GM18951 (cell line): ENCODE measurements around the gene ITGB6.

Experiments used
- POLR2A ChIP-seq: IDR thresholded peaks from 4 replicates; pipeline ENCODE4 v1.6.1; 2011; ENCODE audit warnings: mild to moderate bottlenecking; ENCODE audit not compliant: insufficient read length, insufficient read depth; ENCODE audit errors: extremely low read depth
- in situ Hi-C: fragments of 300-500 bp; cut with MboI; formaldehyde crosslinking; loops from one replicate; pipeline ENCODE4 v1.12.0; 2022; ENCODE audit warnings: low sequenced_read_pairs, mixed read lengths, inconsistent platforms; ENCODE audit not compliant: unreplicated experiment

ITGB6 gene

GRCh38 chr2:160063271-160063670, 136.8 kb downstream of the ITGB6 start:
- no peak for TF ChIP-seq POLR2A
- in situ Hi-C loops: no loop called here

GRCh38 chr2:160062292-160063005, 137.6 kb downstream of the ITGB6 start, which contains the start of gene PLA2R1:
Gene PLA2R1, minus strand, starts transcription at chr2:160062615. Its CDS starts 212 bp downstream, at chr2:160062403.
- TF ChIP-seq POLR2A: no peak
- in situ Hi-C loops: no loop called here

GRCh38 chr2:160061944-160062291, 138.2 kb downstream of the ITGB6 start:
- in situ Hi-C loops: no loop called here
- TF ChIP-seq POLR2A: no peak

- in situ Hi-C loops: no loop called here
These were observed 138.5 kb downstream of the ITGB6 start for GRCh38 chr2:160061533-160061932.

DNA sequence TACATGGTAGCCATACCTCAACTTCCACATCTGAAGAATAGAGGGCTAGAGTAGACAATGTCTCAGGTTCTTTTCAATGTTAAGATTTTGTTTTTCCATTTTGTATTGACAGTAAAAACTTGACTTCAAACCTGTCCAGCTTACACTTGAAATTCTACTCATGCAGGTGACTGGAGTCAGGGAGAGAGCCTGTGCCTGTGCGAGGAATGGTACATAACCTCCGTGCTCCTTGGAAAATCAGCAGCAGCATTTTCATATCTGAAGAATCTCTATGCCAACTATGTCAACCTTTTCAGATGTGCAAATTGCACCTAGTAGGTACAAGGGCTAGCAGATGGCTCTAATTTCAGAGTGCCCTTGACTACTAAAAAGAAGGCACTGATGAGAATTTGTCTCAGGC, 139.8 kb downstream of the ITGB6 start:
- TF ChIP-seq POLR2A: no peak
- in situ Hi-C loops: no loop called here

More at GRCh38 chr2:160061533-160061932, 138.5 kb downstream of the ITGB6 start:
- no peak for TF ChIP-seq POLR2A

DNA sequence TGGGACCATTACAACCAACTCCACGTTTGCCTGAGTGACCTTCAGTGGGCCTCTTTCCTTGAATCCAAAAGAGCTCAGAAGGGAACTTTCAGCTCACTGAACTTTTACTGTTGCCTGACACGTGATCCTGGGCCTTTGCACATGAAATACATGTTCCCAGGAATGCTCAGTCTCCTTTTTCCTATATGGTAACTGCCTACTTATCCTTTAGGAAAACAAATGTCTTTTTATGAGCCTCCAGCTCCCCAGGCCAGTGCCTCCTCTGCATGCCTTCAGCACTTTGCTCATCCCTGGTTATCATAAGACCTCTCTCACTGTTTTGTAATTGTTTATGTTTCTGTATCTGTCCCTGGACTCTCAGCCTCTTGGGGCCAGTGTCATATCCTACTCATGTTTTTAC, 142.7 kb downstream of the ITGB6 start:
- in situ Hi-C loops: no loop called here
- no peak for TF ChIP-seq POLR2A

GRCh38 chr2:160055726-160056108, 144.4 kb downstream of the ITGB6 start:
- in situ Hi-C loops: no loop called here
- TF ChIP-seq POLR2A: no peak

GRCh38 chr2:160054984-160055725, 144.9 kb downstream of the ITGB6 start:
- no peak for TF ChIP-seq POLR2A
- in situ Hi-C loops: no loop called here

DNA sequence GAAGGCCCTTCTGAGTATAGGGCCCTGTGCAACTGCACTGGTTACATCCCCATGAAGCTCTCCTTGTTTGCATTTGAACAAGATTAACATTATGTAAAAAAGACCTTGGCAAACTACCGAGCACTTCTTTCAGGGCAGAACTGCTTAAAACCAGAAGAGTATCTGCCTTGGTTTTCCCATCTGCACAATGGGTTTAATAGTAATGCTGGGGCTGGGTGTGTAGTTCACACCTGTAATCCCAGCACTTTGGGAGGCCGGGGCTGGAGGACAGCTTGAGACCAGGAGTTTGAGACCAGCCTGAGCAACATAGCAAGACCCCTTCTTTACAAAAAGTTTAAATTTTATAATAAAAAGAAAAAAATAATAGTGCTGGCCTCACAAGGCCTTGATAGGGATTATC, 146.1 kb downstream of the ITGB6 start:
- TF ChIP-seq POLR2A: no peak
- in situ Hi-C loops: no loop called here

- no peak for TF ChIP-seq POLR2A
- in situ Hi-C loops: no loop called here
These were observed 147.5 kb downstream of the ITGB6 start for GRCh38 chr2:160052531-160052930.

GRCh38 chr2:160051371-160051800, 148.7 kb downstream of the ITGB6 start:
- in situ Hi-C loops: no loop called here
- no peak for TF ChIP-seq POLR2A

- TF ChIP-seq POLR2A: no peak
- in situ Hi-C loops: no loop called here
These were observed 149.9 kb downstream of the ITGB6 start for GRCh38 chr2:160050147-160050546.
